PC-9 (cell line): ENCODE data around the gene DCP2.

Experiments
- EZH2 ChIP-seq: fragments of 200-600 bp; sonication (generic); IDR thresholded peaks from 2 replicates; pipeline ENCODE4 v1.8.0; 2017; ENCODE audit warnings: antibody characterized with exemption, low read depth
- TF ChIP-seq, protein P1 (sequence below): fragments of 200-600 bp; sonication (generic); conservative IDR thresholded peaks from 2 replicates; pipeline ENCODE4 v1.6.1; 2017; ENCODE audit warnings: mixed run types, antibody characterized with exemption, mild to moderate bottlenecking, moderate library complexity

DNA sequence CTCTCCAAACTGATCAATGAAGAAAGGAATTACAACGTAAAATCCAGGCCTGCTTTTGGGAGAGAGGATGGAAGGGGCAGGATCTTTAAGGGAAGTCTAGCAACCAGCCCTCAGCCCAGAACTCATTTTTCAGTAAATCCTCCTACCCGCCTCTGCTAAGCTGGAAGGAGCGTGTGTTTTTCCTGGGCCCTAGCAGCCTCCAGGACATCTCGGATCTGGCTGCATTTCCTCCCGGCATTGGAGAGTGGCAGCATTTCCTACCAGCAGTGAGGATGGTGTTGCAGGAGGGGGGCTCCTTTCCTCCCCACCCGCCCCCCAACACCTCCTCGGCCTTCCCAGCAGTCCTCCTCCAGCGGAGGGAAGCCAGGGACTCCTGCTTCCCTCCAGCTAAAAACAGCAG, 54.5 kb downstream of the DCP2 start:
- TF ChIP-seq, protein P1, sequence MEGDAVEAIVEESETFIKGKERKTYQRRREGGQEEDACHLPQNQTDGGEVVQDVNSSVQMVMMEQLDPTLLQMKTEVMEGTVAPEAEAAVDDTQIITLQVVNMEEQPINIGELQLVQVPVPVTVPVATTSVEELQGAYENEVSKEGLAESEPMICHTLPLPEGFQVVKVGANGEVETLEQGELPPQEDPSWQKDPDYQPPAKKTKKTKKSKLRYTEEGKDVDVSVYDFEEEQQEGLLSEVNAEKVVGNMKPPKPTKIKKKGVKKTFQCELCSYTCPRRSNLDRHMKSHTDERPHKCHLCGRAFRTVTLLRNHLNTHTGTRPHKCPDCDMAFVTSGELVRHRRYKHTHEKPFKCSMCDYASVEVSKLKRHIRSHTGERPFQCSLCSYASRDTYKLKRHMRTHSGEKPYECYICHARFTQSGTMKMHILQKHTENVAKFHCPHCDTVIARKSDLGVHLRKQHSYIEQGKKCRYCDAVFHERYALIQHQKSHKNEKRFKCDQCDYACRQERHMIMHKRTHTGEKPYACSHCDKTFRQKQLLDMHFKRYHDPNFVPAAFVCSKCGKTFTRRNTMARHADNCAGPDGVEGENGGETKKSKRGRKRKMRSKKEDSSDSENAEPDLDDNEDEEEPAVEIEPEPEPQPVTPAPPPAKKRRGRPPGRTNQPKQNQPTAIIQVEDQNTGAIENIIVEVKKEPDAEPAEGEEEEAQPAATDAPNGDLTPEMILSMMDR, result no peak
- no peak for TF ChIP-seq EZH2
